ENCODE data around the gene TRAF3IP1.

Gene TRAF3IP1

DNA sequence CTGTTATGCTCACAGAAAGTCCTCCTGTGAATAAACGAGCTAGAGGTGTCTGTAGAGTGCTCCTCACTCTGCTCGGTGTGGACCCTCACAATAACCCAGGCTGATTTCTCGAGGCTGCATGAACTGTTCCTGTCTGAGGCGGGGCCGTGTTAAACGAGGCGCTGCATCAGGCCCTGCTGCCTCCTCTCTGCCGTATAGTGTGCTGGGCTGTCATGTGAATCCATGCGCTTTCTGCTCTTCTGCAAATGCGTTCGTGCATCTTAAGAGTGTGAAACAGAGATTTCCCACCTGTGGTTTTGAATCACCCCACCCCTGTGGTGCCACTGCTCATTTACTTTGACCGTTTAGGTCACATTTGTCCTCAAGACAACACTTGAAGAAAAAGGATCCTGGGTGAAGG, 26.2 kb downstream of the TRAF3IP1 start:
- Histone ChIP-seq H3K9ac (ENCODE audit: insufficient read length) (no peak overlapping the region), H3K27ac (no peak overlapping the region), H3K36me3 (ENCODE audit: insufficient read depth, low read length) (no peaks in the 10 kb centered on the region; the same call in 1 of the 2 replicates), H3K9me3 (ENCODE audit: low read depth, low read length) (no peaks in the 10 kb centered on the region), H3K4me3 (no peak overlapping the region)
- TF ChIP-seq FOXP2 (optimal IDR thresholded peaks at IDR 0.05; ENCODE audit: control extremely low read depth, extremely low read length, insufficient read depth), result no peak
- no peak for TF ChIP-seq EZH2 (IDR thresholded peaks at IDR 0.05)
- no peak for TF ChIP-seq POLR2AphosphoS5 (IDR thresholded peaks at IDR 0.05; ENCODE audit: borderline replicate concordance, low read depth, low read length)
- DNase-seq (ENCODE audit: low read depth, low spot score), result no peak

DNA sequence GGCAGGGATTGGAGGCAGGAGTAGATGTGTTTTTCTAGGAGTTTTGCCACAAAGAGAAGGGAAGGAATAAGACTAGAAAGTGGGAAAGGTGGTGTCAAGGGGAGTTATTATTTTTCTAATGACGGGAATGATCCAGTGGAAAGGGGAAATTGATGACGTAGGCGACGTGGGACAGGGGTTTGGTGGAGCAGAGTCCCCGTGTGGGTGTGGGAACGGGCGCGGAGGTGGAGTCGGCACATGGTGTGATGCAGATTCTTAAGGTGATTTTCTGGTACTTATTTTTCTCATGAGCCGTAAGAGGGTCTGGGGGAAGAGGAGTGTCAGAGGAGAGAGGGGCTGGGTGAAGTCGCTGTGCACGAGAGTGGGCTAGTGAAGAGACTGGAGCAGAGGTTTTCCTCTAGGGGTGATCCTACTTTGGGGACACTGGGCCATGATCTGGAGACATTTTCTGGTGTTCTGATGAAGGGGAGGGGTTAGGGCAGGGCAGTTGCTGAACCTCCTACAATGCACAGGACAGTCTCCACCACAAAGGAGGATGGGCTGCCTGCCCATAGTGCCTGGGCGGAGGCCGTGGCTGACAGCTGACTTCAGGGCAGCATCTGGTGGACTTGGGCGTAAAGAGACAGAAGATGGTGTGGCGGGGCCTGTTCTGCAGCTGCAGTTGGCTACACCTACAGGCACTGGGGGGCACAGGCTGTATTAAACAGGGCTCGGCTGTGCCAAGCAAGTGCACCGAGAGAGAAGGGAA, 30.0 kb downstream of the TRAF3IP1 start:
- peaks cover 3% of the 10 kb centered on the region; the same call in 1 of the 2 replicates for H3K36me3 ChIP-seq (ENCODE audit: insufficient read depth, low read length)
- H3K9me3 ChIP-seq (ENCODE audit: low read depth, low read length), result no peaks in the 10 kb centered on the region
- TF ChIP-seq POLR2AphosphoS5 (IDR thresholded peaks at IDR 0.05; ENCODE audit: borderline replicate concordance, low read depth, low read length) (no peak), FOXP2 (optimal IDR thresholded peaks at IDR 0.05; ENCODE audit: control extremely low read depth, extremely low read length, insufficient read depth) (no peak)
- no peak overlapping the region for H3K9ac ChIP-seq (ENCODE audit: insufficient read length)
- no peak overlapping the region for H3K4me3 ChIP-seq
- DNase-seq (ENCODE audit: low read depth, low spot score), result no peak
- H3K27ac ChIP-seq, result no peak overlapping the region

DNA sequence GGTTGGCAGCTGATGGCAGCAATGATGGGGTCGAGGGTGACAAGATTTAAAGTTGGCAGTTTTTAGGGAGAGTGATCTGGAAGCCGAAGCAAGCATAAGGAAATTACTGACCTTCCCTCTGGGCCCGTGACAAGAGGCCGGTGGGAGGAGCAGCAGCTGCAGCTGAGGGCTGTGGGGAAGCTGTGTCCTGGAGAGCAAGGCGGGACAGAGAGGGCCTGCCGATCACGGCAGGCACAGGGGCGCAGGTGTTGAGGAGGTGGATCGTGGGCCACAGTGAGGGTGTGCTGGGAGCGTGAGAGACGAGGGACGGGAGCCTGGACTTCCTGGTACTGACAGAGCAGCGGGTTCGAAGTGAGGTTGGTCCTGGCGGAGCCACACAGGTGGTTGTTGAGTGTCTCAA, 31.0 kb downstream of the TRAF3IP1 start:
- Histone ChIP-seq H3K9me3 (ENCODE audit: low read depth, low read length) (no peaks in the 10 kb centered on the region), H3K4me3 (no peak overlapping the region), H3K36me3 (ENCODE audit: insufficient read depth, low read length) (peaks cover 3% of the 10 kb centered on the region; the same call in 1 of the 2 replicates), H3K27ac (no peak overlapping the region), H3K9ac (ENCODE audit: insufficient read length) (no peak overlapping the region)
- TF ChIP-seq EZH2 (IDR thresholded peaks at IDR 0.05) (no peak), POLR2AphosphoS5 (IDR thresholded peaks at IDR 0.05; ENCODE audit: borderline replicate concordance, low read depth, low read length) (no peak), FOXP2 (optimal IDR thresholded peaks at IDR 0.05; ENCODE audit: control extremely low read depth, extremely low read length, insufficient read depth) (no peak)
- DNase-seq (ENCODE audit: low read depth, low spot score), result no peak

DNA sequence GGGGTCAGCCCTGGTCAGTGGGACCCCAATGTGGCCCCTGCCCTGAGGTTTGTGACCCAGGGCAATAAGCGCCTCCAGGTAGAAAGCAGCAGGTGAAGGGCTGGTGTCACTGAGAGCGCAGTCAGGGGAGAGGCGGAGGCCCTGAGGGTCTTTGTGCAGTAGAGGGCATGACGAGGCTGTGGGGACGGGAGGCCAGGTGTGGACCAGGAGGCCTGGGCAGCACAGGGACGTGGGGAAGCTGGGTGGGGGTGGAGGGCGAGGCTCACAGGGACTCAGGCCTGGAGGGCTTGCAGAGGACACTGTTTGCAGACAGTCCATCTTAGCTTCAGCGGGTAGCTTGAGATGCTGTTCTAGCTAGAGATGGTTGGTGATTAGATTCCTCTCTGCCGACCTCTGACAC, 32.0 kb downstream of the TRAF3IP1 start:
- Histone ChIP-seq H3K9ac (ENCODE audit: insufficient read length) (no peak overlapping the region), H3K9me3 (ENCODE audit: low read depth, low read length) (no peaks in the 10 kb centered on the region), H3K36me3 (ENCODE audit: insufficient read depth, low read length) (peaks cover 3% of the 10 kb centered on the region; the same call in 1 of the 2 replicates), H3K4me3 (no peak overlapping the region), H3K27ac (no peak overlapping the region)
- no peak for TF ChIP-seq POLR2AphosphoS5 (IDR thresholded peaks at IDR 0.05; ENCODE audit: borderline replicate concordance, low read depth, low read length)
- TF ChIP-seq FOXP2 (optimal IDR thresholded peaks at IDR 0.05; ENCODE audit: control extremely low read depth, extremely low read length, insufficient read depth), result no peak
- TF ChIP-seq EZH2 (IDR thresholded peaks at IDR 0.05), result no peak
- DNase-seq (ENCODE audit: low read depth, low spot score), result no peak

DNA sequence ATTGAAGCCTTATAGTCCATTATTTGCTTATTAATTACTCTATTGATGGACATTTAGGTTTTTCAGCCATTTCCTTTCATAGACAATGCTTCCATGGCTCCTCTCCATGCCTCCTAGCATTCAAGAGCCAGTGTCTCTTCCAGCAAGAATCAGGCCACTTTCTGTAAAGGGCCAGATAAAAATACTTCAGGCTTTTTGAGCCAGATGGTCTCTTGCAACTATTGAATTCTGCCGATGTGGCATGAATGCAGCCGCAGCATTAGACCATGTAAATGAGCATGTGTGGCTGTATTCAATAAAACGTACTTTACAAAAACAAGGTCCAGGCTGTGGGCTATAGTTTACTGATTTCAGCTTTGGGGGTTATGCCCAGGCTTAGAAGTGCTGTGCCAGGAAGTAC, 38.5 kb downstream of the TRAF3IP1 start:
- DNase-seq (ENCODE audit: low read depth, low spot score), result no peak
- no peak overlapping the region for H3K27ac ChIP-seq
- peaks cover 15% of the 10 kb centered on the region for H3K36me3 ChIP-seq (ENCODE audit: insufficient read depth, low read length)
- TF ChIP-seq FOXP2 (optimal IDR thresholded peaks at IDR 0.05; ENCODE audit: control extremely low read depth, extremely low read length, insufficient read depth) (no peak), POLR2AphosphoS5 (IDR thresholded peaks at IDR 0.05; ENCODE audit: borderline replicate concordance, low read depth, low read length) (no peak), EZH2 (IDR thresholded peaks at IDR 0.05) (no peak)
- no peaks in the 10 kb centered on the region for H3K9me3 ChIP-seq (ENCODE audit: low read depth, low read length)
- no peak overlapping the region for H3K9ac ChIP-seq (ENCODE audit: insufficient read length)
- H3K4me3 ChIP-seq, result no peak overlapping the region

DNA sequence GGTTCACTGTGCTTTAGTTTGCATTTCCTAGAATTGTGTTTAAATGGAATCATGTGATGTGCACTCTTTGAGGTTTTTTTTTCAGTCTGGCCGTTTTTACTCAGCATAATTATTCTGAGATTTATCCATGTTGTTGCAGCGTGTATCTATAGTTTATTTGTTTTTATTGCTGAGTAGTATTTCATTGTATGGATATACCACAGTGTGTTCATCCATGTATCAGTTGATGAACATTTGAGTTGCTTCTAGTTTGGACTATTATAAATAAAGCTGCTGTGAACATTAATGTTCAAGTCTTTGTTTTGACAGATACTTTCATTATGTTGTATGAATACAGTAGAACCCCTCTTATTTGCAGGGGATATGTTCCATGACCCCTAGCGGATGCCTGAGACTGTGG, 39.1 kb downstream of the TRAF3IP1 start:
- Histone ChIP-seq H3K9me3 (ENCODE audit: low read depth, low read length) (no peaks in the 10 kb centered on the region), H3K36me3 (ENCODE audit: insufficient read depth, low read length) (peaks cover 15% of the 10 kb centered on the region), H3K4me3 (no peak overlapping the region), H3K9ac (ENCODE audit: insufficient read length) (no peak overlapping the region), H3K27ac (no peak overlapping the region)
- TF ChIP-seq EZH2 (IDR thresholded peaks at IDR 0.05), result no peak
- TF ChIP-seq FOXP2 (optimal IDR thresholded peaks at IDR 0.05; ENCODE audit: control extremely low read depth, extremely low read length, insufficient read depth), result no peak
- no peak for TF ChIP-seq POLR2AphosphoS5 (IDR thresholded peaks at IDR 0.05; ENCODE audit: borderline replicate concordance, low read depth, low read length)
- DNase-seq (ENCODE audit: low read depth, low spot score), result no peak

DNA sequence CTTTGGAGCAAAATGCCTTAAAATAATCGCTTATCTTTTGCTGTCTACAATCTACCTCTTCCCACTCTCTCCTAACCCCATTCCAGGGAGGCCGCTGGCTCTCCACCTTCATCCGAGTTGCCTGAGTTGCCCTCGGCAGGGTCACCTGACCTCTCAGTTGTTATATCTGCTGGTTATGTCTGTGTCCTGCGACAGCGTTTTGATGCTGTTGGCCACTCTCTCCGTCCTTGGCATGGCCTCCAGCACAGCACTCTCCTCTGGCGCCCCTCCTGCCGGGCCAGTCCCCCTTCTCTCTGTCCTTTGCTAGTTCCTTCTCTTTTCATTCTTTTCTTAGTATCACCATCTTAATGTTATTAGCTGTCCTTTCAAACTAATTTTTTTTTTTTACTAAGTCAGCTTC, 41.6 kb downstream of the TRAF3IP1 start:
- Histone ChIP-seq H3K9ac (ENCODE audit: insufficient read length) (no peak overlapping the region), H3K4me3 (no peak overlapping the region), H3K27ac (no peak overlapping the region), H3K36me3 (ENCODE audit: insufficient read depth, low read length) (peaks cover 15% of the 10 kb centered on the region), H3K9me3 (ENCODE audit: low read depth, low read length) (no peaks in the 10 kb centered on the region)
- DNase-seq (ENCODE audit: low read depth, low spot score), result no peak
- TF ChIP-seq POLR2AphosphoS5 (IDR thresholded peaks at IDR 0.05; ENCODE audit: borderline replicate concordance, low read depth, low read length) (no peak), FOXP2 (optimal IDR thresholded peaks at IDR 0.05; ENCODE audit: control extremely low read depth, extremely low read length, insufficient read depth) (no peak), EZH2 (IDR thresholded peaks at IDR 0.05) (no peak)

DNA sequence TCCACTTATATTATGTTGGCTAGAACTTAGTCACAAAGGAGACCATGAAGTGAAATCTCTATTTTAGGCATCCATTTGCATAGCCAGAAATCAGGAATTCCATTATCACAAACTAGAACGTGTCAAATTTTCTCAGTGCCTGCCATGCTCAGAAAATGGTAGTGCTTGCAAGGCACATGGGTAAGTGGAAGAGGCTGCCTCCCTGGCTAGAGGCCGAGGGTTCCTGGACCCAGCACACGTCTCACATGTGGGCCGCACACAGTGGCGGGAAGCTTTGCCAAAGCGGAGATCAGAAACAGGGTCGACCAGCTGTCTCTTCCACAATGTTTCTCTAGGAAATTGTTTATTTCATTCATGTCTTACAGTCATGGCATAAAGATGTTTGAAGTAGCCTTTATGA, 42.3 kb downstream of the TRAF3IP1 start:
- peaks cover 15% of the 10 kb centered on the region for H3K36me3 ChIP-seq (ENCODE audit: insufficient read depth, low read length)
- no peak overlapping the region for H3K27ac ChIP-seq
- no peak overlapping the region for H3K9ac ChIP-seq (ENCODE audit: insufficient read length)
- no peak overlapping the region for H3K4me3 ChIP-seq
- no peaks in the 10 kb centered on the region for H3K9me3 ChIP-seq (ENCODE audit: low read depth, low read length)
- TF ChIP-seq POLR2AphosphoS5 (IDR thresholded peaks at IDR 0.05; ENCODE audit: borderline replicate concordance, low read depth, low read length) (no peak), FOXP2 (optimal IDR thresholded peaks at IDR 0.05; ENCODE audit: control extremely low read depth, extremely low read length, insufficient read depth) (no peak), EZH2 (IDR thresholded peaks at IDR 0.05) (no peak)
- DNase-seq (ENCODE audit: low read depth, low spot score), result no peak
